Spleen (tissue), 7 donors: ENCODE results near the gene RAD54L2.

Source experiments
- CTCF ChIP-seq, 11 experiments: fragments of 200-600 bp in 7 of 11; fragments of 450-650 bp in 4 of 11; sonication (generic) in 4 of 11; IDR thresholded peaks in 8 of 11; conservative IDR thresholded peaks in 3 of 11; 1 replicate in 7 of 11; 2 replicates in 4 of 11; pipeline versions ENCODE4 v1.4.0 to v1.8.0; 2016 to 2021; ENCODE audit warnings: antibody characterized with exemption in 11 of 11, inconsistent platforms in 4 of 11, mild to moderate bottlenecking in 1 of 11
- POLR2AphosphoS5 ChIP-seq, 3 donors: sonication (generic); formaldehyde crosslinking; IDR thresholded peaks; one replicate each; pipeline ENCODE4 v1.5.1; 2017; ENCODE audit warnings: antibody characterized with exemption in 3 of 3
- donor health status: DM: no; HTN: no; CAD: no; lungs with moderate emphysema.
- donor health status: DM: no; HTN: no; CAD: no.
- donor health status: DM: no; HTN: no; CAD: no.

DNA sequence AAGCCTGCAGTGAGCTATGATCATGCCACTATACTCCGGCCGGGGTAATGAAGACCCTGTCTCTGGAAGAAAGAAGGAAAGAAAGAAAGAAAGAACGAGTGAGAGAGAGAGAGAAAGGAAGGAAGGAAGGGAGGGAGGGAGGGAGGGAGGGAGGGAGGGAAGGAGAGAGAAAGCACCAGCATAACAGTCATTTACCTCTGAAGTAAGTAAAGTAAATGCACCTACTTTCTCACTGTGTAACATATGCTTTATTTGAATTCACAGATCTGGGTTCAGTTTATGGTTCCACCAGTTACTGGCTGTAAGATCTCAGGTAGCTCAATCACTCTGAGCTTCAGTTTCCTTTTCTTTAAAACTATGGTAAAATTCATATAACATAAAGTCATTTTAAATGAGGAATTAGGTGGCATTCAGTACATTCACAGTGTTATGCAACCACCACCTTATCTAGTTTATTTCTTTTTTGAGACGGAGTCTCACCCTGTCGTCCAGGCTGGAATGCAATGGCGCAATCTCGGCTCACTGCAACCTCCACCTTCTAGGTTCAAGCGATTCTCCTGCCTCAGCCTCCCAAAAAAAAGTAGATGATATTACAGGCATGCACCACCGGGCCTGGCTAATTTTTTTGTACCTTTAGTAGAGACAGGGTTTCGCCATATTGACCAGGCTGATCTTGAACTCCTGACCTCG is 16.1 kb upstream of the RAD54L2 start:
- TF ChIP-seq POLR2AphosphoS5 (IDR thresholded peaks at IDR 0.05) (no peak), CTCF (IDR thresholded peaks at IDR 0.05 in 8 of 11, conservative IDR thresholded peaks at IDR 0.05 in 3 of 11) (no peak)
